Kasumi-1 (cell line): ENCODE data around the gene RP9.
"Not testable (repeated sequence)": the region's sequence is repeated elsewhere in the genome, so short reads cannot be mapped to it uniquely, and the experiment has no call there.

ENCODE experiments used
- DNase-seq, 2 experiments: peaks; one replicate each; lab custom pipeline; 2025; lab: John Stamatoyannopoulos, UW

The RP9 gene

GRCh38 chr7:33101906-33102305 is 7.3 kb downstream of the RP9 start:
- no peak for DNase-seq

GRCh38 chr7:33100770-33101169 is 8.4 kb downstream of the RP9 start:
- no peak for DNase-seq

GRCh38 chr7:33099154-33099940 is 9.9 kb downstream of the RP9 start:
- DNase-seq = no peak

GRCh38 chr7:33094745-33095275 is 14.4 kb downstream of the RP9 start:
- DNase-seq = not testable (repeated sequence)

- DNase-seq = no peak
Measured at GRCh38 chr7:33093266-33093665, 15.9 kb downstream of the RP9 start.

- no peak for DNase-seq
Measured at GRCh38 chr7:33091641-33092191, 17.5 kb downstream of the RP9 start.

- DNase-seq = no peak
Measured at GRCh38 chr7:33091111-33091531, 18.1 kb downstream of the RP9 start.

- no peak for DNase-seq
Measured at GRCh38 chr7:33089142-33089541, 20.1 kb downstream of the RP9 start.

- DNase-seq = no peak
Measured at GRCh38 chr7:33087858-33088257, 21.3 kb downstream of the RP9 start.

- DNase-seq = no peak
Measured at GRCh38 chr7:33087356-33087755, 21.8 kb downstream of the RP9 start.

- no peak for DNase-seq
Measured at GRCh38 chr7:33079763-33080690, 29.2 kb downstream of the RP9 start.

- DNase-seq = no peak
Measured at GRCh38 chr7:33079096-33079495, 30.1 kb downstream of the RP9 start.

- no peak for DNase-seq
Measured at GRCh38 chr7:33076737-33077136, 32.5 kb downstream of the RP9 start.

GRCh38 chr7:33075818-33076518 is 33.2 kb downstream of the RP9 start:
- no peak for DNase-seq

- DNase-seq = no peak
Measured at GRCh38 chr7:33073243-33073642, 36.0 kb downstream of the RP9 start.

GRCh38 chr7:33072471-33072870 is 36.7 kb downstream of the RP9 start:
- DNase-seq = no peak

GRCh38 chr7:33070831-33071230 is 38.4 kb downstream of the RP9 start:
- no peak for DNase-seq

GRCh38 chr7:33070277-33070676 is 38.9 kb downstream of the RP9 start:
- DNase-seq = no peak

- no peak for DNase-seq
Measured at GRCh38 chr7:33067921-33068320, 41.3 kb downstream of the RP9 start.

- DNase-seq = no peak
Measured at GRCh38 chr7:33066771-33067170, 42.4 kb downstream of the RP9 start.

GRCh38 chr7:33065981-33066380 is 43.2 kb downstream of the RP9 start:
- DNase-seq = no peak
